ENCODE data around the gene MNT. TPM values are rescaled to one million over a fixed set of nuclear protein-coding genes. Genes with fewer than 3 reads are reported as not detected.

Gene MNT
- total RNA-seq, 2 donors from 2014 or later, result 23.8 to 24.3 TPM

GRCh38 chr17:2435181-2435741, 34.4 kb upstream of the MNT start:
- H3K9me3 Mint-ChIP-seq, result no peaks in the 10 kb centered on the region

DNA sequence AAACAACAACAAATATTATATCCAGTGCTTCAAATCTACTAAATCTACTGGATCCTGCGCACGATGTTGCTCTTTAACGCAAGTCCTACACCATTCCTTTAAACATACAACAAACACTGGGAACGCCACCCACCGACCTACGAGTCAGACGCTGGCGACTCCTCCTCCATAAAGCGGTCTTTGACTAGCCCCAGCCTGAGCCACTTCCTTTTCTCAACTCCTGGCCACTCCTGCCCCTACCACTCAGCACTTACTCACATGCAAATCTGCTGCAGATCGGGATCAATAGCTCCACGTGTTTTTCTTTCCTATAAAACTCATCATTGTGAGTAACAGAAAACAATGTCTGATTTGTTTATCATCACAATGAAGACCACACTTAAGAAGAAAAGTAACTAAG, 32.8 kb upstream of the MNT start:
- peak overlapping the region; percentile 3 for H3K27ac Mint-ChIP-seq
- no peaks in the 10 kb centered on the region for H3K27me3 Mint-ChIP-seq (ENCODE audit: low read depth)
- peaks cover 5 to 10% of the 10 kb centered on the region in 2 donors for H3K36me3 Mint-ChIP-seq (ENCODE audit: insufficient read depth in 2 of 2)
- H3K9me3 Mint-ChIP-seq, result no peaks in the 10 kb centered on the region
- H3K4me1 Mint-ChIP-seq (ENCODE audit: low read depth), result peaks cover 8% of the 10 kb centered on the region
- no peak for DNase-seq
- H3K4me3 Mint-ChIP-seq, result no peak overlapping the region
- ATAC-seq (replicated peaks in 1 of 2), result no peak

More at GRCh38 chr17:2435181-2435741, 34.4 kb upstream of the MNT start:
- DNase-seq (no peak), ATAC-seq (replicated peaks in 1 of 2) (no peak)
- Mint-ChIP-seq H3K27me3 (ENCODE audit: low read depth) (no peaks in the 10 kb centered on the region), H3K4me3 (no peak overlapping the region), H3K4me1 (ENCODE audit: low read depth) (peaks cover 9% of the 10 kb centered on the region), H3K27ac (no peak overlapping the region), H3K36me3 (ENCODE audit: insufficient read depth in 2 of 2) (peaks cover 5 to 11% of the 10 kb centered on the region in 2 donors)

- Mint-ChIP-seq H3K4me3 (no peak overlapping the region), H3K27ac (no peak overlapping the region), H3K4me1 (ENCODE audit: low read depth) (no peaks in the 10 kb centered on the region), H3K9me3 (no peaks in the 10 kb centered on the region), H3K27me3 (ENCODE audit: low read depth) (no peaks in the 10 kb centered on the region), H3K36me3 (ENCODE audit: insufficient read depth in 2 of 2) (peaks cover 0 to 2% of the 10 kb centered on the region in 2 donors)
- ATAC-seq (replicated peaks in 1 of 2) (no peak), DNase-seq (no peak)
These were observed 27.1 kb upstream of the MNT start for GRCh38 chr17:2427910-2428309.

DNA sequence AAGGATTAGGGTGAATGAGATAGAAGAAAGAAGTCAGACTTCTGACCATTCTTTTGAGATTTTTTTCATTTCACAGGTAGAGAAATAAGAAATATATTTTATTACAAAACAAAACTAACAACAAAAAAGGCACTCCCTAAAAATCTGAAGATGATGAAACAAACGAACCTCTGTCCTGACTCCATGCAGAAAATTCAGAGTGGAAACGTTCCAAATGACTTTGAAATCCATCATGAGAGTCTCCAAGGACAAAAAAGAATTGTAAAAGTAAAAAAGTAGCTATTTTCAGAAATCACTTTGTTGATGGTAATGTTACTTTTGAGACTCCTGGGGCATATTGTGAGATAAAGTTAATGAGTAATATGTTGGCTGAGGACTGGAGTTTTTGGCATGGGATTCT, 26.4 kb upstream of the MNT start:
- Mint-ChIP-seq H3K4me3 (no peak overlapping the region), H3K4me1 (ENCODE audit: low read depth) (no peaks in the 10 kb centered on the region), H3K36me3 (ENCODE audit: insufficient read depth in 2 of 2) (no peaks in the 10 kb centered on the region), H3K27me3 (ENCODE audit: low read depth) (no peaks in the 10 kb centered on the region), H3K27ac (no peak overlapping the region), H3K9me3 (no peaks in the 10 kb centered on the region)
- DNase-seq (no peak), ATAC-seq (replicated peaks in 1 of 2) (no peak)

DNA sequence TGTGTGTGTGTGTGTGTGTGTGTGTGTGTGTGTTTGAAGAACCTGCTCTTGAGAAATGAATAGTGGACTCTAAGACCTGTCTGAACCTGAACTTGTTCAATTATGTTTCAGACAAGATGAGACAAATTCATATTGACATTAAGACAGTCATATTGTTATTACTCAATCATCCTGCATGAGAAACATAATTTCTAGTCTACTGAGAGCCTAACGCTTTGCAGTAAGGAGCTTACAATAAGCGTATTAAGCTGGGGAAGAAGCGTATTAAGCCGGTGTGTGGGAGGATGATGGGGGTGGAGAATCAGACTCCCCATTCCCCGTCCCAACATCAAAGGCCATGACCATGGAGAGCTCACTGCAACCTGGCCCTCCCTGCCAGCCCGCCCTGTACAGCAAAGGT, 22.4 kb upstream of the MNT start:
- DNase-seq (no peak), ATAC-seq (replicated peaks in 1 of 2) (no peak)
- no peaks in the 10 kb centered on the region for H3K27me3 Mint-ChIP-seq (ENCODE audit: low read depth)
- no peak overlapping the region for H3K4me3 Mint-ChIP-seq
- H3K36me3 Mint-ChIP-seq (ENCODE audit: insufficient read depth in 2 of 2), result peaks cover 0 to 2% of the 10 kb centered on the region in 2 donors
- H3K4me1 Mint-ChIP-seq (ENCODE audit: low read depth), result no peaks in the 10 kb centered on the region
- no peak overlapping the region for H3K27ac Mint-ChIP-seq
- H3K9me3 Mint-ChIP-seq, result no peaks in the 10 kb centered on the region

DNA sequence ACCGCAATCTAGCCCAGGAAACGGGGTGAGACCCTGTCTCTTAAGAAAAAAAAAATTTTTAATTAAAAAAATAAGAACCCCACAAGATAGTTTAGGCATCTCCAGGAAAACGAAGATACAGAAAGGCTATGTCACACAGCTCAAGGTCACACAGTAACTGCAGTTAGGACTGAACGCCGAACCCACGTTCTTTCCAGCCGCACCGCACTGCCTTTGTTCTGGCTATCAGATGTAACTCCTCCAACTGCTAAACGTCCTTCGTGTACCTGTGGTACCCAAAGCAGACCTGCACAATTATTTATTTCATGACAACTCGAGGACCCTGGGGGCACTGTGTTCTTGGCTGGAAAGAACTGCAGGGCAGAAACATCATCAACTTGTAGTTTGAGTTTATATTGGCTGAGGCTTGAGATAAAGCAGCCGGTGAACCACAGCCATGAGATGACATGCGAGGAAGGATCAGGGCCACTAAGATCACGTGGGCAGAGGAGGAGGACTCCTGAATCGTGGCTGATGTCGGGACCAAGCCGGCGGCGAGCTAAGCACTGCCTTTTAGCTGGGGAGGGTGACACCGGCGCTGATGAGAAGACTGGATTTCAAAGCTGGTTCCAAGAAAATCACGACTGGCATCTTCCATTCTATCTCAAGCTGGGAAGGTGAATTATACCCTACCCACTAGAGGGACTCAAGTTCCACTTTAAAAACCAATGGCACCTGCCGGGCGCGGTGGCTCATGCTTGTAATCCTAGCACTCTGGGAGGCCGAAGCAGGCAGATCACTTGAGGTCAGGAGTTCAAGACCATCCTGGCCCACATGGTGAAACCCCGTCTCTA, 20.7 kb upstream of the MNT start:
- Mint-ChIP-seq H3K27ac (peak overlapping the region; percentile 49), H3K27me3 (ENCODE audit: low read depth) (no peaks in the 10 kb centered on the region), H3K4me1 (ENCODE audit: low read depth) (peaks cover 5% of the 10 kb centered on the region), H3K4me3 (no peak overlapping the region), H3K36me3 (ENCODE audit: insufficient read depth in 2 of 2) (peaks cover 0 to 2% of the 10 kb centered on the region in 2 donors), H3K9me3 (no peaks in the 10 kb centered on the region)
- ATAC-seq (replicated peaks in 1 of 2) (no peak), DNase-seq (no peak)

DNA sequence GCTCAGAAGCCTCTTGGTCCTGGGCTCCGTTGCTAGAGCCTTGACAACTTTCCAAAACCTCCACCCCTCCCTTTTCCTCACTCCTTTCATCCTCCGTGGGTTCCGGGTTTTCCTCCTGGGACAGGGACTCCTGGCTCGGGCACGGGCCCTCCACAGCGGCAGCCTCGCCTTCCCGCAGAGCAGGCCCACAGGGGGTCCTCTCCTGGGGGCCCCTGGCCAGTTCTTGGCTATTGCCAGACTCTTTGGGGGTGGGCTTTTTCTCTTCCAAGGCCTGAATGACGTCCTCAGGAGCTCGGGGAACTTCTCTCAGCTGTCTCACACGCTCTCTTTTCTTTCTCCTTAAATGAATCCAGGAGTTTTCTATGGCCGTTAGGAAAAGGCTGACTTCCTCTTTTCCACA, 19.3 kb upstream of the MNT start:
- H3K4me3 Mint-ChIP-seq, result no peak overlapping the region
- no peaks in the 10 kb centered on the region for H3K9me3 Mint-ChIP-seq
- DNase-seq (no peak), ATAC-seq (replicated peaks in 1 of 2) (no peak)
- H3K27me3 Mint-ChIP-seq (ENCODE audit: low read depth), result no peaks in the 10 kb centered on the region
- H3K27ac Mint-ChIP-seq, result no peak overlapping the region
- peaks cover 0 to 2% of the 10 kb centered on the region in 2 donors for H3K36me3 Mint-ChIP-seq (ENCODE audit: insufficient read depth in 2 of 2)
- peaks cover 5% of the 10 kb centered on the region for H3K4me1 Mint-ChIP-seq (ENCODE audit: low read depth)

GRCh38 chr17:2419486-2419885, 18.6 kb upstream of the MNT start:
- DNase-seq (no peak), ATAC-seq (replicated peaks in 1 of 2) (no peak)
- Mint-ChIP-seq H3K9me3 (no peaks in the 10 kb centered on the region), H3K4me1 (ENCODE audit: low read depth) (peaks cover 5% of the 10 kb centered on the region), H3K4me3 (no peak overlapping the region), H3K27me3 (ENCODE audit: low read depth) (no peaks in the 10 kb centered on the region), H3K27ac (no peak overlapping the region), H3K36me3 (ENCODE audit: insufficient read depth in 2 of 2) (peaks cover 2% of the 10 kb centered on the region in 2 donors)

- DNase-seq (no peak), ATAC-seq (replicated peaks in 1 of 2) (no peak)
- Mint-ChIP-seq H3K4me3 (no peak overlapping the region), H3K36me3 (ENCODE audit: insufficient read depth in 2 of 2) (peaks cover 2% of the 10 kb centered on the region in 2 donors), H3K27me3 (ENCODE audit: low read depth) (no peaks in the 10 kb centered on the region), H3K9me3 (no peaks in the 10 kb centered on the region), H3K27ac (no peak overlapping the region), H3K4me1 (ENCODE audit: low read depth) (peaks cover 5% of the 10 kb centered on the region)
These were observed 17.7 kb upstream of the MNT start for GRCh38 chr17:2418572-2418971.

GRCh38 chr17:2416010-2416734, 15.3 kb upstream of the MNT start:
- Mint-ChIP-seq H3K27ac (no peak overlapping the region), H3K36me3 (ENCODE audit: insufficient read depth in 2 of 2) (peaks cover 2% of the 10 kb centered on the region in 2 donors), H3K9me3 (no peaks in the 10 kb centered on the region), H3K27me3 (ENCODE audit: low read depth) (no peaks in the 10 kb centered on the region), H3K4me1 (ENCODE audit: low read depth) (peaks cover 5% of the 10 kb centered on the region), H3K4me3 (no peak overlapping the region)
- DNase-seq (peak; percentile 86 to 90), ATAC-seq (replicated peaks in 1 of 2) (peak; percentile 69 to 75)

- H3K9me3 Mint-ChIP-seq, result no peaks in the 10 kb centered on the region
- no peak overlapping the region for H3K4me3 Mint-ChIP-seq
- peaks cover 5% of the 10 kb centered on the region for H3K4me1 Mint-ChIP-seq (ENCODE audit: low read depth)
- no peak overlapping the region for H3K27ac Mint-ChIP-seq
- peaks cover 0 to 2% of the 10 kb centered on the region in 2 donors for H3K36me3 Mint-ChIP-seq (ENCODE audit: insufficient read depth in 2 of 2)
- no peaks in the 10 kb centered on the region for H3K27me3 Mint-ChIP-seq (ENCODE audit: low read depth)
- no peak for ATAC-seq (replicated peaks in 1 of 2)
- no peak for DNase-seq
These were observed 14.2 kb upstream of the MNT start for GRCh38 chr17:2415081-2415480.

- no peak overlapping the region for H3K27ac Mint-ChIP-seq
These were observed 13.7 kb upstream of the MNT start for GRCh38 chr17:2414446-2415064.

DNA sequence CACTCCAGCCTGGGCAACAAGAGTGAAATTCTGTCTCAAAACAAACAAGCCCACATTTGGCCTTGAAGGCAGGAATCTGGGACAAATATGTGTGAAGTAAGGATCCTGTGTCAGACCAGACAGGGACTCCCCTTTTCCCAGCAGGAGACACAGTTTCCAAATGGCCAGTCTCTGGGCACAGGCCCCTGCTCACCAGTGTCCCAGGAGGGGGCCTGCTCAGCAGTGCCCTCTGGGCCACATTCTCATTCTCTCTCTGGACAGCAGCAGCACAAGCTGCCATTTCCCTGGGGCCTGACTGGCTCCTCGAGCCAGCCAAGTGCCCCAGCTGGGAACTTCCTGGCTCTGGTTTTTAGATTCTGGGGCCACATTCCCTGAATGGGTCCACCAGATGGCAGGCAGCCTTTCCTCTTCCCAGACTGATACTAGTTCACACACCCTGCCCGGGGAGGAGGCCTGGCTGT, 11.7 kb upstream of the MNT start:
- no peaks in the 10 kb centered on the region for H3K9me3 Mint-ChIP-seq
- H3K27me3 Mint-ChIP-seq (ENCODE audit: low read depth), result no peaks in the 10 kb centered on the region
- peaks cover 0 to 2% of the 10 kb centered on the region in 2 donors for H3K36me3 Mint-ChIP-seq (ENCODE audit: insufficient read depth in 2 of 2)
- H3K4me3 Mint-ChIP-seq, result no peak overlapping the region
- no peak for DNase-seq
- no peak overlapping the region for H3K27ac Mint-ChIP-seq
- peaks cover 4% of the 10 kb centered on the region for H3K4me1 Mint-ChIP-seq (ENCODE audit: low read depth)
- no peak for ATAC-seq (replicated peaks in 1 of 2)

More at GRCh38 chr17:2414446-2415064, 13.7 kb upstream of the MNT start:
- ATAC-seq (replicated peaks in 1 of 2) (no peak), DNase-seq (no peak)
- H3K27me3 Mint-ChIP-seq (ENCODE audit: low read depth), result no peaks in the 10 kb centered on the region
- no peaks in the 10 kb centered on the region for H3K9me3 Mint-ChIP-seq
- H3K36me3 Mint-ChIP-seq (ENCODE audit: insufficient read depth in 2 of 2), result peaks cover 0 to 2% of the 10 kb centered on the region in 2 donors
- peaks cover 5% of the 10 kb centered on the region for H3K4me1 Mint-ChIP-seq (ENCODE audit: low read depth)
- H3K4me3 Mint-ChIP-seq, result no peak overlapping the region
